Germinal center (tissue), 1 donor: ENCODE measurements around the gene ZNF341.

Experiments used
- DNase-seq: peaks from one replicate; pipeline ENCODE4 v3.0.0; 2012; ENCODE audit warnings: mixed read lengths, low spot score

The ZNF341 gene

GRCh38 chr20:33825340-33826269 is 93.8 kb downstream of the ZNF341 start:
- no peak for DNase-seq

- no peak for DNase-seq
Observed at GRCh38 chr20:33826270-33826897, 94.6 kb downstream of the ZNF341 start.

GRCh38 chr20:33827109-33827508 is 95.3 kb downstream of the ZNF341 start:
- DNase-seq, result no peak

- DNase-seq, result no peak
Observed at GRCh38 chr20:33827634-33828325, 96.0 kb downstream of the ZNF341 start.

- DNase-seq, result no peak
Observed at GRCh38 chr20:33828326-33828844, 96.6 kb downstream of the ZNF341 start.

GRCh38 chr20:33828967-33829560 is 97.3 kb downstream of the ZNF341 start:
- no peak for DNase-seq

GRCh38 chr20:33829636-33830035 is 97.8 kb downstream of the ZNF341 start:
- DNase-seq, result no peak

- no peak for DNase-seq
Observed at GRCh38 chr20:33830371-33830770, 98.6 kb downstream of the ZNF341 start.

GRCh38 chr20:33832103-33832804 is 100.5 kb downstream of the ZNF341 start:
- no peak for DNase-seq

GRCh38 chr20:33833333-33833732 is 101.5 kb downstream of the ZNF341 start:
- DNase-seq, result no peak

- DNase-seq, result no peak
Observed at GRCh38 chr20:33835615-33836172, 103.9 kb downstream of the ZNF341 start.

GRCh38 chr20:33836277-33836676 is 104.5 kb downstream of the ZNF341 start:
- no peak for DNase-seq

GRCh38 chr20:33837096-33837830 is 105.5 kb downstream of the ZNF341 start:
- no peak for DNase-seq

GRCh38 chr20:33838035-33838864 is 106.5 kb downstream of the ZNF341 start:
- no peak for DNase-seq

- DNase-seq, result no peak
Observed at GRCh38 chr20:33839591-33839990, 107.8 kb downstream of the ZNF341 start.

GRCh38 chr20:33840160-33840559 is 108.4 kb downstream of the ZNF341 start:
- no peak for DNase-seq

GRCh38 chr20:33840759-33841435 is 109.1 kb downstream of the ZNF341 start:
- DNase-seq, result no peak

GRCh38 chr20:33841436-33841799 is 109.6 kb downstream of the ZNF341 start:
- no peak for DNase-seq
